PC-3 (cell line): Measurements from ENCODE around the gene LMCD1.

ENCODE experiments used
- EZH2 ChIP-seq: fragments of 300-600 bp; sonication (generic); IDR thresholded peaks from one replicate; pipeline ENCODE4 v1.6.1; 2017; ENCODE audit warnings: antibody characterized with exemption, mild to moderate bottlenecking, low read length; ENCODE audit not compliant: unreplicated experiment
- TF ChIP-seq, protein P1 (sequence below): fragments of 300-600 bp; sonication (generic); conservative IDR thresholded peaks from 2 replicates; pipeline ENCODE4 v1.5.1; 2017; ENCODE audit warnings: antibody characterized with exemption, low read depth, mild to moderate bottlenecking, low read length

DNA sequence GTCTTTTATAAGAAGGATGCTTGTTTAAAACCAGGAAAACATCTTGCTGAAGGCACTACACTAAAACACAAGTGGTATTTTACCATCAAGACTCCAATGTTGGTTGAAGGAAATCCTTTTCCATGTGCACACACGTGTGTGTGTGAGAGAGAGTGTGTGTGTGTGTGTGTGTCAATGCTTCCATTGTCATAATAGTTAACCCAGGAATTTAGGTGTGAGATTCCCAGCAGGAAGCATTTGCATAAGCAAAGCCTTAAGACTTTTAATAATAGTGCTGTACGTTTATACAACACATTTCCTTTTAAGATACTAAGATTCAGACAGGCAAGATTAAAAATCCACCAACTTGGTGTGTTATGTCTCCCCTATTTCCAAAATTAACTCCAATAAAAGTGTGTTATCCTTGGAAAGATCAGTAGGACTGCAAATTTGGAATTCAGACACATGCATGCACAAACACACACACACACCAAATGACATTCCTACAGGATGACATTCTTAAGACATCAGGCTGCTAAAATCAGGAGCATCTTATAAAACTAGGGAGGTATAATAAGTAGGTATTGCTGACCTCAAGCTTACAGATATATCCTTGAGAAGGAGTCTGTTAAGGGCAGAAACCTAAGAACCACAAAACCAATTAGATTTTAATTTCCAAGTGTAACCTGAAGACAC, 18.3 kb downstream of the LMCD1 start:
- TF ChIP-seq, protein P1, sequence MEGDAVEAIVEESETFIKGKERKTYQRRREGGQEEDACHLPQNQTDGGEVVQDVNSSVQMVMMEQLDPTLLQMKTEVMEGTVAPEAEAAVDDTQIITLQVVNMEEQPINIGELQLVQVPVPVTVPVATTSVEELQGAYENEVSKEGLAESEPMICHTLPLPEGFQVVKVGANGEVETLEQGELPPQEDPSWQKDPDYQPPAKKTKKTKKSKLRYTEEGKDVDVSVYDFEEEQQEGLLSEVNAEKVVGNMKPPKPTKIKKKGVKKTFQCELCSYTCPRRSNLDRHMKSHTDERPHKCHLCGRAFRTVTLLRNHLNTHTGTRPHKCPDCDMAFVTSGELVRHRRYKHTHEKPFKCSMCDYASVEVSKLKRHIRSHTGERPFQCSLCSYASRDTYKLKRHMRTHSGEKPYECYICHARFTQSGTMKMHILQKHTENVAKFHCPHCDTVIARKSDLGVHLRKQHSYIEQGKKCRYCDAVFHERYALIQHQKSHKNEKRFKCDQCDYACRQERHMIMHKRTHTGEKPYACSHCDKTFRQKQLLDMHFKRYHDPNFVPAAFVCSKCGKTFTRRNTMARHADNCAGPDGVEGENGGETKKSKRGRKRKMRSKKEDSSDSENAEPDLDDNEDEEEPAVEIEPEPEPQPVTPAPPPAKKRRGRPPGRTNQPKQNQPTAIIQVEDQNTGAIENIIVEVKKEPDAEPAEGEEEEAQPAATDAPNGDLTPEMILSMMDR: no peak
- no peak for TF ChIP-seq EZH2
